GM12878 (cell line): ENCODE results near the gene NLGN1. TPM values are rescaled to one million over a fixed set of nuclear protein-coding genes. Genes with fewer than 3 reads are reported as not detected.

Experiments
- ATAC-seq: fragments of 200-7000 bp; cut with Tn5 transposase; 3 replicates; pipeline ENCODE4 v1.9.1; 2020; ENCODE audit warnings: mild to moderate bottlenecking, moderate library complexity
- BruUV-seq: library from RNA; stranded (reverse); fragments of 400-500 nt; replicated peaks from 2 replicates; lab custom pipeline; 2021; lab: Mats Ljungman, UMichigan
- CTCF ChIA-PET: fragments of 300-600 bp; sonication (Branson Sonifier 250); formaldehyde crosslinking; extraction: SDS; loops from one replicate; lab custom pipeline; 2021; ENCODE audit warnings: inconsistent platforms; lab: Yijun Ruan, JAX
- POLR2A ChIA-PET: fragments of 350-600 bp; formaldehyde crosslinking; extraction: SDS; loops from one replicate; lab custom pipeline; 2021; ENCODE audit warnings: inconsistent platforms; lab: Charles Lee
- RAD21 ChIA-PET: fragments of 300-600 bp; sonication (Branson Sonifier 250); formaldehyde crosslinking; loops from one replicate; lab custom pipeline; 2023; ENCODE audit warnings: antibody characterized with exemption; ENCODE audit not compliant: unreplicated experiment; lab: Charles Lee
- SMC1A ChIA-PET: fragments of 300-600 bp; sonication (Branson Sonifier 250); formaldehyde crosslinking; loops from one replicate; lab custom pipeline; 2023; ENCODE audit not compliant: unreplicated experiment, uncharacterized antibody; lab: Charles Lee
- DNase-seq: peaks from one replicate; pipeline ENCODE4 v3.0.0-alpha.2; 2011; ENCODE audit warnings: low read depth, low spot score
- FAIRE-seq: peaks from 3 replicates; lab custom pipeline; 2011; peaks lifted over from hg19 to GRCh38; lab: Jason Lieb, UNC
- H2AFZ ChIP-seq: 2 replicates; pipeline ENCODE4 v1.6.0; 2011; ENCODE audit warnings: low read depth, low read length, control low read depth; ENCODE audit not compliant: control insufficient read depth
- H3K27ac ChIP-seq: 2 replicates; pipeline ENCODE4 v1.5.1; 2011; ENCODE audit warnings: control low read depth; ENCODE audit not compliant: control insufficient read depth, insufficient read depth
- H3K27me3 ChIP-seq, 2 experiments: replicated peaks in 1 of 2; 2 replicates each; pipeline versions ENCODE4 v1.6.0 to v1.6.1; 2011; ENCODE audit warnings: low read length in 1 of 2; ENCODE audit not compliant: control insufficient read depth in 2 of 2, insufficient read depth in 2 of 2
- H3K36me3 ChIP-seq, 2 experiments: 2 replicates each; pipeline ENCODE4 v1.5.1; 2011; ENCODE audit warnings: low read length in 1 of 2; ENCODE audit not compliant: control insufficient read depth in 2 of 2, insufficient read depth in 2 of 2
- H3K4me1 ChIP-seq: 2 replicates; pipeline ENCODE4 v1.6.1; 2011; ENCODE audit warnings: mild to moderate bottlenecking, low read length, moderate library complexity, mixed read lengths; ENCODE audit not compliant: control insufficient read depth, insufficient read depth
- H3K4me2 ChIP-seq: 2 replicates; pipeline ENCODE4 v1.6.0; 2011; ENCODE audit warnings: control low read depth; ENCODE audit not compliant: control insufficient read depth, insufficient read depth
- H3K4me3 ChIP-seq: fragments of 200-600 bp; sonication (generic); 2 replicates; pipeline ENCODE4 v1.5.1; 2016
- H3K79me2 ChIP-seq: 2 replicates; pipeline ENCODE4 v1.6.0; 2011; ENCODE audit warnings: low read length; ENCODE audit not compliant: control insufficient read depth, insufficient read depth
- H3K9ac ChIP-seq: 2 replicates; pipeline ENCODE4 v1.8.0; 2011; ENCODE audit warnings: low read length, control low read depth, mixed read lengths; ENCODE audit not compliant: control insufficient read depth, insufficient read depth
- H3K9me3 ChIP-seq: replicated peaks from 3 replicates; pipeline ENCODE4 v1.5.1; 2011; ENCODE audit warnings: mild to moderate bottlenecking, low read length; ENCODE audit not compliant: control insufficient read depth, insufficient read depth
- H4K20me1 ChIP-seq: 2 replicates; pipeline ENCODE4 v1.6.0; 2011; ENCODE audit not compliant: control insufficient read depth, insufficient read depth
- BCL11A ChIP-seq: IDR thresholded peaks from 2 replicates; pipeline ENCODE4 v1.6.1; 2011; ENCODE audit warnings: low read depth, low read length
- CREM ChIP-seq: IDR thresholded peaks from 2 replicates; pipeline ENCODE4 v1.6.1; 2014; ENCODE audit warnings: antibody characterized with exemption, low read depth
- EED ChIP-seq: sonication (generic); IDR thresholded peaks from 2 replicates; pipeline ENCODE4 v1.6.1; 2016; ENCODE audit warnings: antibody characterized with exemption, low read depth
- GABPA ChIP-seq: IDR thresholded peaks from 2 replicates; pipeline ENCODE4 v1.6.1; 2014; ENCODE audit warnings: antibody characterized with exemption, low read depth, mild to moderate bottlenecking, inconsistent platforms
- HDAC2 ChIP-seq: fragments of 200-600 bp; sonication (generic); IDR thresholded peaks from 2 replicates; pipeline ENCODE4 v1.6.1; 2017
- JUNB ChIP-seq: IDR thresholded peaks from 2 replicates; pipeline ENCODE4 v1.6.1; 2016; ENCODE audit warnings: antibody characterized with exemption, mild to moderate bottlenecking
- MTA3 ChIP-seq: IDR thresholded peaks from 2 replicates; pipeline ENCODE4 v1.6.1; 2012; ENCODE audit warnings: low read length, inconsistent platforms, borderline replicate concordance
- POLR2AphosphoS2 ChIP-seq: IDR thresholded peaks from 2 replicates; pipeline ENCODE4 v1.6.1; 2011; ENCODE audit warnings: low read depth, mild to moderate bottlenecking, low read length, improper control_type of control experiment, moderate library complexity
- RAD21 ChIP-seq: IDR thresholded peaks from 2 replicates; pipeline ENCODE4 v1.6.1; 2011; ENCODE audit warnings: mild to moderate bottlenecking, low read depth, low read length, moderate library complexity; ENCODE audit not compliant: insufficient read depth
- RCOR1 ChIP-seq: conservative IDR thresholded peaks from 2 replicates; pipeline ENCODE4 v1.6.1; 2012; ENCODE audit warnings: low read depth, low read length, improper control_type of control experiment
- SRF ChIP-seq, 2 experiments: IDR thresholded peaks; 2 replicates each; pipeline ENCODE4 v1.6.1; 2011; ENCODE audit warnings: low read depth in 2 of 2, low read length in 2 of 2, mild to moderate bottlenecking in 1 of 2, moderate library complexity in 1 of 2
- SUZ12 ChIP-seq: fragments of 200-600 bp; sonication (generic); IDR thresholded peaks from one replicate; pipeline ENCODE4 v1.6.1; 2018; ENCODE audit warnings: antibody characterized with exemption, mild to moderate bottlenecking; ENCODE audit not compliant: unreplicated experiment
- YY1 ChIP-seq: IDR thresholded peaks from 2 replicates; pipeline ENCODE4 v1.6.1; 2011; ENCODE audit warnings: low read depth, mild to moderate bottlenecking, low read length
- ZNF384 ChIP-seq: IDR thresholded peaks from 2 replicates; pipeline ENCODE4 v1.6.1; 2012; ENCODE audit warnings: low read depth, mild to moderate bottlenecking, low read length, improper control_type of control experiment, borderline replicate concordance
- WGBS: methylation state at CpG from one replicate; pipeline ENCODE4 v1.1.6; 2016; ENCODE audit warnings: low lambda C conversion rate; ENCODE audit not compliant: insufficient replicate concordance, insufficient coverage; ENCODE audit errors: missing lambda C conversion rate; 5-methylcytosine and 5-hydroxymethylcytosine counted together
- in situ Hi-C: fragments of 300-500 bp; cut with MboI; formaldehyde crosslinking; loops from 9 replicates; pipeline ENCODE4 v1.14.3; 2018; ENCODE audit warnings: mixed read lengths
- intact Hi-C: fragments of 100-400 bp; cut with micrococcal nuclease; formaldehyde crosslinking; loops from one replicate; pipeline ENCODE4 v1.14.2; 2022; ENCODE audit not compliant: unreplicated experiment
- polyA plus RNA-seq, 11 experiments: library from polyadenylated mRNA; depleted of rRNA in 4 of 11; unstranded in 6 of 11; stranded (reverse) in 5 of 11; fragments of >200 nt; fragmentation: Nextera tagmentation in 4 of 11; fragmentation: Illumina TruSeq in 1 of 11; extraction: Ambion mirVana in 4 of 11; extraction: Trizol in 1 of 11; gene quantifications; 1 replicate in 1 of 11; 2 replicates in 10 of 11; pipeline versions ENCODE4 v1.2.1 to v1.2.3, GENCODE V29; 2011 to 2016; ENCODE audit warnings: inconsistent platforms in 2 of 11, missing spikeins in 2 of 11, low read depth in 1 of 11
- total RNA-seq, 4 experiments: library from RNA; depleted of rRNA in 3 of 4; stranded (reverse); fragments of >200 nt in 3 of 4; fragmentation: Illumina TruSeq in 1 of 4; extraction: Trizol in 1 of 4; gene quantifications; 2 replicates each; pipeline versions ENCODE4 v1.2.1 to v1.2.3, GENCODE V29; 2013 to 2021
- TF ChIP-seq, protein P1 (sequence below): fragments of 450-650 bp; IDR thresholded peaks from 2 replicates; pipeline ENCODE4 v1.6.1; 2017; ENCODE audit warnings: borderline replicate concordance
- TF ChIP-seq, protein P2 (sequence below): fragments of 450-650 bp; IDR thresholded peaks from 2 replicates; pipeline ENCODE4 v1.6.1; 2018; ENCODE audit warnings: borderline replicate concordance, mild to moderate bottlenecking; ENCODE audit not compliant: partially characterized antibody
- TF ChIP-seq, protein P3 (sequence below): fragments of 450-650 bp; formaldehyde crosslinking; IDR thresholded peaks from 2 replicates; pipeline ENCODE4 v1.4.0; 2020; ENCODE audit warnings: mild to moderate bottlenecking, moderate library complexity

The NLGN1 gene
- total and polyA plus RNA-seq, 10 of the 15 experiments (the other 5 are each of a cell fraction or from before 2014, with no cell fraction given), result not detected

DNA sequence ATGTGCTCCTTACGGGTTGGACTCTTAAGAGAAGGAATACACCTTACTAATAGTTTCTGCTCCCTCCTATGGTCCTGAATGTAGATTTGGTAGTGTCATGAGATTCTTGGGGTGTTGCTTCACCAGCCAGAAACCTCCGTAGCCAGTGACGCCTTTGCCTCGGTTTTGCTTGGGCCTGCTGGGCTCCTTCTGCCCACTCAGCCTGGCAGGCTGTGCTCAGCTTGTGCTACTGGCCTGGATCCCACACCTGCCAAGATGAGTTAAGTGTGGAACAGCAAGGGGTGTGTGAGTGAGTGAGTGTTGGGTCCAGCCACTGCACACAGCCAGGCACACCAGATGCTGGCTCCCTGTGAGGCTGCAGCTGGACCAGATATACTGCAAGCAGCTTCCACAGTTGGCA lies 560.1 kb downstream of the NLGN1 start (continued):
- TF ChIP-seq, protein P1, sequence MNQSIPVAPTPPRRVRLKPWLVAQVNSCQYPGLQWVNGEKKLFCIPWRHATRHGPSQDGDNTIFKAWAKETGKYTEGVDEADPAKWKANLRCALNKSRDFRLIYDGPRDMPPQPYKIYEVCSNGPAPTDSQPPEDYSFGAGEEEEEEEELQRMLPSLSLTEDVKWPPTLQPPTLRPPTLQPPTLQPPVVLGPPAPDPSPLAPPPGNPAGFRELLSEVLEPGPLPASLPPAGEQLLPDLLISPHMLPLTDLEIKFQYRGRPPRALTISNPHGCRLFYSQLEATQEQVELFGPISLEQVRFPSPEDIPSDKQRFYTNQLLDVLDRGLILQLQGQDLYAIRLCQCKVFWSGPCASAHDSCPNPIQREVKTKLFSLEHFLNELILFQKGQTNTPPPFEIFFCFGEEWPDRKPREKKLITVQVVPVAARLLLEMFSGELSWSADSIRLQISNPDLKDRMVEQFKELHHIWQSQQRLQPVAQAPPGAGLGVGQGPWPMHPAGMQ, result no peak

DNA sequence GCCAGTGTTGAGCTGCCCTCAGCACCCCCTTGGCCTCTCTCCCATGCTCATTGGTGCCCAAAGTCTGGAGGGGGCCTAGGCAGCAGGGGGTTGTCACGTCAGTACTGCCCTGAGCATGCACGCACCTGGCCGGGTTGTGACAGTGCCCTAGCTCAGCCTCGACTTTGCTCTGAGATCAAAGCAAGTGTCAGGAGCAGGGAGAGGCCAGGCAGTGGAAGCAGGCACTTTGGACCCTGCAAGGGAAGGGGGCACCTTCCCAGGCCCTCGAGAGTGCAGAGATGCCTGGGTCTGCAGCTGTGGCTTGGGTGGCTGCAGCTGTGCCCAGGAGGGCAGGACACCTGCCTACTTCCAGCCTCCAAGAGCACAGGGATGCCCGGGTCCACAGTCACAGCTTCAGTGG lies 561.3 kb downstream of the NLGN1 start:
- no peak overlapping the region for H3K9ac ChIP-seq
- RAD21 ChIA-PET, result no interaction called here
- H3K4me3 ChIP-seq, result no peak overlapping the region
- DNase-seq (no peak), FAIRE-seq (no peak), ATAC-seq (no peak)
- no peaks in the 10 kb centered on the region for H4K20me1 ChIP-seq
- BruUV-seq, result no TSS peak
- no peaks in the 10 kb centered on the region for H3K4me1 ChIP-seq
- WGBS, result 3% methylated on average over 6 of the region's 6 CpGs
- H3K4me2 ChIP-seq, result no peak overlapping the region
- no peaks in the 10 kb centered on the region for H3K27me3 ChIP-seq
- no peaks in the 10 kb centered on the region for H3K36me3 ChIP-seq
- no peak overlapping the region for H3K27ac ChIP-seq
- H2AFZ ChIP-seq, result no peak overlapping the region
- CTCF ChIA-PET, result interaction anchor here (0.6 kb wide), 1 partner anchor 166 kb away, joined by 3 read pairs; no protein-coding TSS in a partner anchor
- in situ Hi-C loops (no loop called here), intact Hi-C loops (no loop called here)
- no peaks in the 10 kb centered on the region for H3K79me2 ChIP-seq
- H3K9me3 ChIP-seq, result no peaks in the 10 kb centered on the region
- POLR2A ChIA-PET, result no interaction called here
- SMC1A ChIA-PET, result no interaction called here
- TF ChIP-seq SRF (IDR thresholded peaks at IDR 0.05; ENCODE audit: low read depth in 2 of 2, low read length in 2 of 2) (no peak), ZNF384 (no peak), HDAC2 (no peak), YY1 (no peak), JUNB (no peak), RAD21 (no peak), BCL11A (no peak), MTA3 (no peak), POLR2AphosphoS2 (no peak), EED (no peak), CREM (no peak), RCOR1 (no peak), SUZ12 (no peak), GABPA (no peak)
- TF ChIP-seq, protein P2, sequence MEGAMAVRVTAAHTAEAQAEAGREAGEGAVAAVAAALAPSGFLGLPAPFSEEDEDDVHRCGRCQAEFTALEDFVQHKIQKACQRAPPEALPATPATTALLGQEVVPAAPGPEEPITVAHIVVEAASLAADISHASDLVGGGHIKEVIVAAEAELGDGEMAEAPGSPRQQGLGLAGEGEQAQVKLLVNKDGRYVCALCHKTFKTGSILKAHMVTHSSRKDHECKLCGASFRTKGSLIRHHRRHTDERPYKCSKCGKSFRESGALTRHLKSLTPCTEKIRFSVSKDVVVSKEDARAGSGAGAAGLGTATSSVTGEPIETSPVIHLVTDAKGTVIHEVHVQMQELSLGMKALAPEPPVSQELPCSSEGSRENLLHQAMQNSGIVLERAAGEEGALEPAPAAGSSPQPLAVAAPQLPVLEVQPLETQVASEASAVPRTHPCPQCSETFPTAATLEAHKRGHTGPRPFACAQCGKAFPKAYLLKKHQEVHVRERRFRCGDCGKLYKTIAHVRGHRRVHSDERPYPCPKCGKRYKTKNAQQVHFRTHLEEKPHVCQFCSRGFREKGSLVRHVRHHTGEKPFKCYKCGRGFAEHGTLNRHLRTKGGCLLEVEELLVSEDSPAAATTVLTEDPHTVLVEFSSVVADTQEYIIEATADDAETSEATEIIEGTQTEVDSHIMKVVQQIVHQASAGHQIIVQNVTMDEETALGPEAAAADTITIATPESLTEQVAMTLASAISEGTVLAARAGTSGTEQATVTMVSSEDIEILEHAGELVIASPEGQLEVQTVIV, result no peak
- TF ChIP-seq, protein P3, sequence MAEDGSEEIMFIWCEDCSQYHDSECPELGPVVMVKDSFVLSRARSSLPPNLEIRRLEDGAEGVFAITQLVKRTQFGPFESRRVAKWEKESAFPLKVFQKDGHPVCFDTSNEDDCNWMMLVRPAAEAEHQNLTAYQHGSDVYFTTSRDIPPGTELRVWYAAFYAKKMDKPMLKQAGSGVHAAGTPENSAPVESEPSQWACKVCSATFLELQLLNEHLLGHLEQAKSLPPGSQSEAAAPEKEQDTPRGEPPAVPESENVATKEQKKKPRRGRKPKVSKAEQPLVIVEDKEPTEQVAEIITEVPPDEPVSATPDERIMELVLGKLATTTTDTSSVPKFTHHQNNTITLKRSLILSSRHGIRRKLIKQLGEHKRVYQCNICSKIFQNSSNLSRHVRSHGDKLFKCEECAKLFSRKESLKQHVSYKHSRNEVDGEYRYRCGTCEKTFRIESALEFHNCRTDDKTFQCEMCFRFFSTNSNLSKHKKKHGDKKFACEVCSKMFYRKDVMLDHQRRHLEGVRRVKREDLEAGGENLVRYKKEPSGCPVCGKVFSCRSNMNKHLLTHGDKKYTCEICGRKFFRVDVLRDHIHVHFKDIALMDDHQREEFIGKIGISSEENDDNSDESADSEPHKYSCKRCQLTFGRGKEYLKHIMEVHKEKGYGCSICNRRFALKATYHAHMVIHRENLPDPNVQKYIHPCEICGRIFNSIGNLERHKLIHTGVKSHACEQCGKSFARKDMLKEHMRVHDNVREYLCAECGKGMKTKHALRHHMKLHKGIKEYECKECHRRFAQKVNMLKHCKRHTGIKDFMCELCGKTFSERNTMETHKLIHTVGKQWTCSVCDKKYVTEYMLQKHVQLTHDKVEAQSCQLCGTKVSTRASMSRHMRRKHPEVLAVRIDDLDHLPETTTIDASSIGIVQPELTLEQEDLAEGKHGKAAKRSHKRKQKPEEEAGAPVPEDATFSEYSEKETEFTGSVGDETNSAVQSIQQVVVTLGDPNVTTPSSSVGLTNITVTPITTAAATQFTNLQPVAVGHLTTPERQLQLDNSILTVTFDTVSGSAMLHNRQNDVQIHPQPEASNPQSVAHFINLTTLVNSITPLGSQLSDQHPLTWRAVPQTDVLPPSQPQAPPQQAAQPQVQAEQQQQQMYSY, result no peak
